HepG2 (cell line): ENCODE results near the gene SYNE1. TPM values are rescaled to one million over a fixed set of nuclear protein-coding genes. Genes with fewer than 3 reads are reported as not detected.

Source experiments
- ATAC-seq: fragments of 200-7000 bp; cut with Tn5 transposase; 3 replicates; pipeline ENCODE4 v1.9.1; 2020; ENCODE audit warnings: mild to moderate bottlenecking, moderate library complexity
- BruUV-seq: library from RNA; stranded (reverse); fragments of 400-500 nt; replicated peaks from 2 replicates; lab custom pipeline; 2021; lab: Mats Ljungman, UMichigan
- CTCF ChIA-PET: fragments of 300-600 bp; formaldehyde crosslinking; extraction: SDS; loops from one replicate; lab custom pipeline; 2021; ENCODE audit warnings: low total read pairs, inconsistent platforms, low intra/inter-chr PET ratio; lab: Yijun Ruan, JAX
- POLR2A ChIA-PET: fragments of 350-600 bp; sonication (Branson Sonifier 250); formaldehyde crosslinking; loops from one replicate; lab custom pipeline; 2020; ENCODE audit warnings: antibody characterized with exemption, inconsistent platforms; lab: Yijun Ruan, JAX
- DNase-seq: peaks from one replicate; pipeline ENCODE4 v3.0.0-alpha.2; 2015; ENCODE audit warnings: low spot score
- FAIRE-seq: peaks from 3 replicates; lab custom pipeline; 2011; peaks lifted over from hg19 to GRCh38; lab: Jason Lieb, UNC
- H2AFZ ChIP-seq: one replicate; pipeline ENCODE4 v1.6.1; 2011; ENCODE audit warnings: low read length, inconsistent platforms
- H3K27ac ChIP-seq: fragments of 300-600 bp; 3 replicates; pipeline ENCODE4 v1.8.0; 2011; ENCODE audit warnings: mixed run types, mild to moderate bottlenecking, mixed read lengths, low read length, inconsistent platforms; ENCODE audit not compliant: insufficient read depth; ENCODE audit errors: extremely low read length
- H3K27me3 ChIP-seq, 2 experiments: fragments of 200-600 bp in 1 of 2; 2 replicates in 1 of 2; 3 replicates in 1 of 2; pipeline versions ENCODE4 v1.6.0 to v1.8.0; 2011; ENCODE audit warnings: low read length in 2 of 2, mild to moderate bottlenecking in 2 of 2, moderate library complexity in 2 of 2, inconsistent platforms in 1 of 2; ENCODE audit not compliant: insufficient read depth in 2 of 2, control insufficient read depth in 1 of 2
- H3K36me3 ChIP-seq, 2 experiments: fragments of 200-600 bp in 1 of 2; replicated peaks in 1 of 2; 2 replicates in 1 of 2; 3 replicates in 1 of 2; pipeline versions ENCODE4 v1.5.1 to v1.8.0; 2011; ENCODE audit warnings: low read length in 2 of 2, inconsistent platforms in 1 of 2; ENCODE audit not compliant: insufficient read depth in 2 of 2, control insufficient read depth in 1 of 2
- H3K4me1 ChIP-seq: 2 replicates; pipeline ENCODE4 v1.5.1; 2012; ENCODE audit warnings: low read length, inconsistent platforms; ENCODE audit not compliant: insufficient read depth
- H3K4me2 ChIP-seq: 2 replicates; pipeline ENCODE4 v1.6.0; 2011; ENCODE audit warnings: low read depth, low read length, inconsistent platforms
- H3K4me3 ChIP-seq, 3 experiments: fragments of 200-600 bp in 1 of 3; sonication (generic), shearing (Covaris generic) in 1 of 3; replicated peaks in 1 of 3; 2 replicates each; pipeline ENCODE4 v1.5.1; 2011 to 2016; ENCODE audit warnings: low read length in 3 of 3, inconsistent platforms in 2 of 3, low read depth in 2 of 3, mild to moderate bottlenecking in 2 of 3, control low read depth in 1 of 3, mixed read lengths in 1 of 3; ENCODE audit not compliant: insufficient read depth in 1 of 3
- H3K79me2 ChIP-seq: one replicate; pipeline ENCODE4 v1.6.1; 2011; ENCODE audit warnings: low read length, inconsistent platforms; ENCODE audit not compliant: insufficient read depth
- H3K9ac ChIP-seq: 2 replicates; pipeline ENCODE4 v1.6.0; 2011; ENCODE audit warnings: mild to moderate bottlenecking, low read depth, low read length, inconsistent platforms; ENCODE audit not compliant: insufficient read depth
- H3K9me3 ChIP-seq: 2 replicates; pipeline ENCODE4 v1.5.1; 2012; ENCODE audit warnings: mild to moderate bottlenecking, low read length
- H4K20me1 ChIP-seq: 2 replicates; pipeline ENCODE4 v1.6.0; 2011; ENCODE audit warnings: inconsistent platforms, mild to moderate bottlenecking, low read length, moderate library complexity; ENCODE audit not compliant: insufficient read depth
- IRX3 ChIP-seq: sonication (generic); formaldehyde crosslinking; IDR thresholded peaks from 2 replicates; pipeline ENCODE4 v1.8.1; 2023; ENCODE audit warnings: mild to moderate bottlenecking, low read depth, missing genetic modification reagents, borderline replicate concordance
- MZF1 ChIP-seq: sonication (generic); formaldehyde crosslinking; IDR thresholded peaks from 2 replicates; pipeline ENCODE4 v1.8.1; 2023; ENCODE audit warnings: mild to moderate bottlenecking, missing genetic modification reagents, borderline replicate concordance
- NFE2L2 ChIP-seq: fragments of 150-350 bp; IDR thresholded peaks from 2 replicates; pipeline ENCODE4 v1.6.1; 2014; ENCODE audit warnings: low read length
- XBP1 ChIP-seq: sonication (generic); formaldehyde crosslinking; IDR thresholded peaks from 2 replicates; pipeline ENCODE4 v1.5.0; 2020; ENCODE audit warnings: missing genetic modification reagents
- YY1 ChIP-seq: IDR thresholded peaks from 2 replicates; pipeline ENCODE4 v1.6.1; 2011; ENCODE audit warnings: low read length, low read depth, moderate library complexity, mild to moderate bottlenecking; ENCODE audit not compliant: insufficient read depth, insufficient replicate concordance
- ZBTB3 ChIP-seq: sonication (generic); formaldehyde crosslinking; IDR thresholded peaks from 2 replicates; pipeline ENCODE4 v1.4.0; 2020; ENCODE audit warnings: low read depth, mild to moderate bottlenecking, moderate library complexity, missing genetic modification reagents, borderline replicate concordance
- ZHX2 ChIP-seq, 2 experiments: sonication (generic) in 1 of 2; formaldehyde crosslinking in 1 of 2; IDR thresholded peaks; 2 replicates each; pipeline versions ENCODE4 v1.6.1 to v1.9.0; 2014 to 2022; ENCODE audit warnings: antibody characterized with exemption in 1 of 2, borderline replicate concordance in 1 of 2, inconsistent platforms in 1 of 2, low read depth in 1 of 2, missing genetic modification reagents in 1 of 2
- WGBS: methylation state at CpG from one replicate; pipeline ENCODE4 v1.1.6; 2017; ENCODE audit warnings: low lambda C conversion rate; 5-methylcytosine and 5-hydroxymethylcytosine counted together
- in situ Hi-C: cut with HindIII; loops from 2 replicates; pipeline ENCODE4 v1.10.0; 2017; ENCODE audit warnings: low pct_unique_long_range_greater_than_20kb; ENCODE audit not compliant: extremely low pct_ligation_motif_present
- intact Hi-C: fragments of 100-400 bp; cut with micrococcal nuclease; formaldehyde crosslinking; loops from one replicate; pipeline ENCODE4 v1.10.0; 2022; ENCODE audit not compliant: unreplicated experiment
- polyA plus RNA-seq, 8 experiments: library from polyadenylated mRNA; depleted of rRNA in 3 of 8; stranded (reverse) in 7 of 8; unstranded in 1 of 8; fragments of >200 nt; fragmentation: Illumina TruSeq in 4 of 8; extraction: Trizol in 4 of 8; gene quantifications; 2 replicates each; pipeline versions ENCODE4 v1.2.1 to v1.2.3, GENCODE V29; 2011 to 2016; ENCODE audit warnings: low read depth in 4 of 8, missing spikeins in 1 of 8, mixed read lengths in 1 of 8; ENCODE audit not compliant: insufficient read depth in 1 of 8
- total RNA-seq, 5 experiments: library from RNA; depleted of rRNA; stranded (reverse); fragments of >200 nt; fragmentation: Illumina TruSeq; extraction: Trizol; gene quantifications; 2 replicates each; pipeline ENCODE4 v1.2.3, GENCODE V29; 2016; ENCODE audit warnings: low read depth in 1 of 5
- TF ChIP-seq, protein P1 (sequence below): sonication (generic); formaldehyde crosslinking; IDR thresholded peaks from 2 replicates; pipeline ENCODE4 v1.8.0; 2022; ENCODE audit warnings: missing genetic modification reagents, low read depth, mild to moderate bottlenecking, borderline replicate concordance

Gene SYNE1
- total and polyA plus RNA-seq, 2 of the 13 experiments (the other 11 are each of a cell fraction or from before 2014, with no cell fraction given) = 5.5 to 15.9 TPM

DNA sequence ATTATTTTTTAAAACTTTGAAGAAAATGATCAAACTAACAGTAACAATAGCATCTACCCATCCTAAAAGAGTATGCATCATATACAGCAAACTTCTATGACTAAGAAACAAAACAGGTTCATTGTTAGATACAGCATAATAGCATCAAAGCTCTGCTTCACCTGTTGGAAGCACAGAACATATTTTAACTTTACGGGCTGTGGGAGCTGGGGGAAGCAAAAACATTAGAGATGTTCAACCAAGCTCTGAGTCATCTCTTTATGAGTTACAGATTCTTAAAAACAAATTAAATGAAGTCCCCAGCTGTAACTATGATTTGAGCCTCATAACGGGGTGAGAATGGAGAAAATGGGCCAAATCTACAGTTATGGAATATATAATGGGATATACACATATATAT lies 63.4 kb downstream of the SYNE1 start:
- FAIRE-seq (no peak), DNase-seq (no peak), ATAC-seq (no peak)
- 11% methylated on average over 2 of the region's 2 CpGs for WGBS
- POLR2A ChIA-PET = no interaction called here
- Histone ChIP-seq H3K27me3 (no peaks in the 10 kb centered on the region), H3K9me3 (no peaks in the 10 kb centered on the region), H3K36me3 (no peaks in the 10 kb centered on the region), H3K4me1 (peaks cover 7% of the 10 kb centered on the region; the same call in 1 of the 2 replicates), H4K20me1 (no peaks in the 10 kb centered on the region), H3K9ac (no peak overlapping the region), H2AFZ (no peak overlapping the region), H3K4me2 (no peak overlapping the region), H3K79me2 (no peaks in the 10 kb centered on the region)
- CTCF ChIA-PET = no interaction called here
- BruUV-seq = no TSS peak
- in situ Hi-C loops (no loop called here), intact Hi-C loops (no loop called here)
- TF ChIP-seq ZBTB3 (CRISPR knock-in tag) = no peak
- no peak for TF ChIP-seq XBP1 (CRISPR knock-in tag)
- TF ChIP-seq MZF1 (CRISPR knock-in tag) = no peak
- no peak for TF ChIP-seq IRX3 (CRISPR knock-in tag)
- TF ChIP-seq YY1 = no peak
- TF ChIP-seq, protein P1, sequence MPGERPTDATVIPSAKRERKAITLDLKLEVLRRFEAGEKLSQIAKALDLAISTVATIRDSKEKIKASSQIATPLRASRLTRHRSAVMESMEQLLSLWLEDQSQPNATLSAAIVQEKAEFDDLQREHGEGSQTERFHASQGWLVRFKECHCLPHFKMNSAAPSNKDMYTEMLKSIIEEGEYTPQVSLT (CRISPR knock-in tag) = no peak
- TF ChIP-seq ZHX2 (IDR thresholded peaks at IDR 0.05; ENCODE audit: low read depth) = no peak
- no peak for TF ChIP-seq ZHX2 (CRISPR knock-in tag; IDR thresholded peaks at IDR 0.05; ENCODE audit: borderline replicate concordance)
- TF ChIP-seq NFE2L2 = no peak
- TF ChIP-seq, all 625 proteins: peak for 0
- H3K4me3 ChIP-seq = no peak overlapping the region
- H3K27ac ChIP-seq = no peak overlapping the region
